GM10266 (cell line): ENCODE measurements around the gene FMO1.
"Not testable (repeated sequence)": the region's sequence is repeated elsewhere in the genome, so short reads cannot be mapped to it uniquely, and the experiment has no call there.

ENCODE experiments used
- DNase-seq: peaks from one replicate; pipeline ENCODE4 v3.0.0; 2012; ENCODE audit errors: extremely low spot score
- CTCF ChIP-seq: IDR thresholded peaks from 2 replicates; pipeline ENCODE4 v1.5.1; 2012; ENCODE audit warnings: mild to moderate bottlenecking, low read depth; ENCODE audit not compliant: control insufficient read depth, insufficient read depth; ENCODE audit errors: missing control alignments

The FMO1 gene

GRCh38 chr1:171221665-171222591 is 26.4 kb upstream of the FMO1 start:
- TF ChIP-seq CTCF: no peak
- no peak for DNase-seq

GRCh38 chr1:171222936-171223335 is 25.4 kb upstream of the FMO1 start:
- no peak for DNase-seq
- TF ChIP-seq CTCF: no peak

GRCh38 chr1:171224257-171224656 is 24.0 kb upstream of the FMO1 start:
- not testable (repeated sequence) for DNase-seq

GRCh38 chr1:171226747-171227370 is 21.4 kb upstream of the FMO1 start:
- peak; percentile 55 for DNase-seq
- TF ChIP-seq CTCF: peak; percentile 75

GRCh38 chr1:171231326-171231725 is 17.0 kb upstream of the FMO1 start:
- TF ChIP-seq CTCF: no peak
- DNase-seq: no peak

- DNase-seq: no peak
- TF ChIP-seq CTCF: no peak
These were observed 15.1 kb upstream of the FMO1 start for GRCh38 chr1:171233183-171233582.

GRCh38 chr1:171236231-171236630 is 12.1 kb upstream of the FMO1 start:
- not testable (repeated sequence) for DNase-seq

GRCh38 chr1:171243878-171244277 is 4.4 kb upstream of the FMO1 start:
- TF ChIP-seq CTCF: no peak
- DNase-seq: no peak
